OCI-LY7 (cell line): Measurements from ENCODE around the gene STK38L. TPM values are rescaled to one million over a fixed set of nuclear protein-coding genes. Genes with fewer than 3 reads are reported as not detected.

ENCODE experiments used
- BruUV-seq: library from RNA; stranded (reverse); fragments of 400-500 nt; replicated peaks from 2 replicates; lab custom pipeline; 2021; lab: Mats Ljungman, UMichigan
- CTCF ChIA-PET: fragments of 300-600 bp; sonication (Branson Sonifier 250); formaldehyde crosslinking; loops from one replicate; lab custom pipeline; 2022; ENCODE audit warnings: antibody characterized with exemption; ENCODE audit not compliant: unreplicated experiment; lab: Charles Lee
- POLR2A ChIA-PET: fragments of 300-600 bp; sonication (Branson Sonifier 250); formaldehyde crosslinking; loops from one replicate; lab custom pipeline; 2022; ENCODE audit warnings: antibody characterized with exemption; lab: Charles Lee
- DNase-seq: peaks from one replicate; pipeline ENCODE4 v3.0.0-alpha.2; 2015; ENCODE audit warnings: low spot score
- H2AFZ ChIP-seq: fragments of 200-600 bp; sonication (generic), shearing (Covaris generic); 2 replicates; pipeline ENCODE4 v1.6.1; 2014; ENCODE audit warnings: mild to moderate bottlenecking, antibody characterized with exemption, low read length, moderate library complexity
- H3K27ac ChIP-seq: fragments of 200-600 bp; sonication (generic); 2 replicates; pipeline ENCODE4 v1.5.1; 2014; ENCODE audit warnings: mixed run types, low read depth, mild to moderate bottlenecking, moderate library complexity, low read length, inconsistent platforms; ENCODE audit not compliant: poor library complexity, severe bottlenecking
- H3K36me3 ChIP-seq: fragments of 200-600 bp; sonication (generic); 2 replicates; pipeline ENCODE4 v1.6.1; 2014; ENCODE audit warnings: mild to moderate bottlenecking, antibody characterized with exemption, low read length, moderate library complexity, mixed read lengths; ENCODE audit not compliant: insufficient read depth
- H3K4me1 ChIP-seq: fragments of 200-600 bp; sonication (generic); 2 replicates; pipeline ENCODE4 v1.5.1; 2014; ENCODE audit warnings: mild to moderate bottlenecking, low read length; ENCODE audit not compliant: insufficient read depth, poor library complexity, severe bottlenecking
- H3K4me2 ChIP-seq: fragments of 200-600 bp; sonication (generic); 2 replicates; pipeline ENCODE4 v1.6.1; 2014; ENCODE audit warnings: mild to moderate bottlenecking, low read length
- H3K4me3 ChIP-seq: fragments of 200-600 bp; sonication (generic); 2 replicates; pipeline ENCODE4 v1.5.1; 2014; ENCODE audit warnings: mild to moderate bottlenecking, low read depth, low read length; ENCODE audit not compliant: poor library complexity, severe bottlenecking
- H3K79me2 ChIP-seq: fragments of 200-600 bp; sonication (generic); 2 replicates; pipeline ENCODE4 v1.6.1; 2016; ENCODE audit warnings: low read depth, mild to moderate bottlenecking, low read length, moderate library complexity, mixed read lengths; ENCODE audit not compliant: insufficient read depth
- H3K9me2 ChIP-seq: fragments of 200-600 bp; sonication (generic); 2 replicates; pipeline ENCODE4 v1.6.1; 2016; ENCODE audit warnings: mild to moderate bottlenecking, low read length, mixed read lengths; ENCODE audit not compliant: insufficient read depth
- H3K9me3 ChIP-seq: fragments of 200-600 bp; sonication (generic); 2 replicates; pipeline ENCODE4 v1.6.1; 2014; ENCODE audit warnings: mild to moderate bottlenecking, mixed run types, low read length, mixed read lengths
- H4K20me1 ChIP-seq: fragments of 200-600 bp; sonication (generic); 2 replicates; pipeline ENCODE4 v1.6.1; 2014; ENCODE audit warnings: mild to moderate bottlenecking, antibody characterized with exemption, low read length, moderate library complexity, mixed read lengths; ENCODE audit not compliant: insufficient read depth
- EZH2phosphoT487 ChIP-seq: fragments of 200-600 bp; sonication (generic); IDR thresholded peaks from 2 replicates; pipeline ENCODE4 v1.6.1; 2018; ENCODE audit warnings: low read depth, borderline replicate concordance, mild to moderate bottlenecking, mixed run types, antibody characterized with exemption, low read length, moderate library complexity, mixed read lengths
- intact Hi-C: fragments of 100-400 bp; cut with micrococcal nuclease; formaldehyde crosslinking; loops from one replicate; pipeline ENCODE4 v1.10.0; 2022; ENCODE audit not compliant: unreplicated experiment
- total RNA-seq, 2 experiments: library from RNA; depleted of rRNA in 1 of 2; stranded (reverse); fragments of >200 nt in 1 of 2; shearing (Covaris generic) in 1 of 2; gene quantifications; 2 replicates each; pipeline ENCODE4 v1.2.3, GENCODE V29; 2014 to 2022
- TF ChIP-seq, protein P1 (sequence below): fragments of 200-600 bp; sonication (generic); conservative IDR thresholded peaks from 2 replicates; pipeline ENCODE4 v1.5.1; 2014; ENCODE audit warnings: mild to moderate bottlenecking, antibody characterized with exemption, low read length, moderate library complexity, mixed read lengths

STK38L gene
- total RNA-seq, 2 experiments from 2014 or later: 15.2 to 29.9 TPM

DNA sequence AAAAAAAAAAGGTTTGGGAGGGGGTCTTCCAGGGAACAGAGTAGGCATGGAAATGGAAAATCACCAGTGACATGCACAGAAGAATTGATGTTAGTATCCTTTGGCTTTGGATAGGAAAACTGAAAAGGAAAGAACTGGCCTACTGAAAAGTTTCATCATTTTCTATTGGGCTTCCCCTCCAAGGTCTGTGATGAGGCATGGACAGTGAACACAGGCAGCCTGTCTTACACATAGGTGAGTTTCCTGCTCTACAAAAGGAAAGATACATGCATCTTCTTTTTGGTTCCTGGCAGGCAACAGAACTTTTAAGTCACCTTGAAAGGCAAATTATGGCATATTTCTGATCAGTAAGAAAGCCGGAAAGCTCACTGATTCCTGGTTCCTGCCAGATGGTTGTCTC is 94.4 kb downstream of the STK38L start:
- intact Hi-C loops: no loop called here

GRCh38 chr12:27340971-27341370 is 96.9 kb downstream of the STK38L start:
- no peaks in the 10 kb centered on the region for H3K4me1 ChIP-seq
- no peak for TF ChIP-seq EZH2phosphoT487
- TF ChIP-seq, protein P1, sequence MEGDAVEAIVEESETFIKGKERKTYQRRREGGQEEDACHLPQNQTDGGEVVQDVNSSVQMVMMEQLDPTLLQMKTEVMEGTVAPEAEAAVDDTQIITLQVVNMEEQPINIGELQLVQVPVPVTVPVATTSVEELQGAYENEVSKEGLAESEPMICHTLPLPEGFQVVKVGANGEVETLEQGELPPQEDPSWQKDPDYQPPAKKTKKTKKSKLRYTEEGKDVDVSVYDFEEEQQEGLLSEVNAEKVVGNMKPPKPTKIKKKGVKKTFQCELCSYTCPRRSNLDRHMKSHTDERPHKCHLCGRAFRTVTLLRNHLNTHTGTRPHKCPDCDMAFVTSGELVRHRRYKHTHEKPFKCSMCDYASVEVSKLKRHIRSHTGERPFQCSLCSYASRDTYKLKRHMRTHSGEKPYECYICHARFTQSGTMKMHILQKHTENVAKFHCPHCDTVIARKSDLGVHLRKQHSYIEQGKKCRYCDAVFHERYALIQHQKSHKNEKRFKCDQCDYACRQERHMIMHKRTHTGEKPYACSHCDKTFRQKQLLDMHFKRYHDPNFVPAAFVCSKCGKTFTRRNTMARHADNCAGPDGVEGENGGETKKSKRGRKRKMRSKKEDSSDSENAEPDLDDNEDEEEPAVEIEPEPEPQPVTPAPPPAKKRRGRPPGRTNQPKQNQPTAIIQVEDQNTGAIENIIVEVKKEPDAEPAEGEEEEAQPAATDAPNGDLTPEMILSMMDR: no peak
- intact Hi-C loops: no loop called here
- ChIA-PET CTCF (no interaction called here), POLR2A (interaction anchor here (0.7 kb wide), 1 partner anchor 25 kb away, joined by 3 read pairs; no protein-coding TSS in a partner anchor)
- no peaks in the 10 kb centered on the region for H3K9me2 ChIP-seq
- no peaks in the 10 kb centered on the region for H3K36me3 ChIP-seq
- no peak for DNase-seq
- H3K4me2 ChIP-seq: no peak overlapping the region
- no TSS peak for BruUV-seq
- no peak overlapping the region for H2AFZ ChIP-seq
- no peaks in the 10 kb centered on the region for H4K20me1 ChIP-seq
- H3K79me2 ChIP-seq: no peaks in the 10 kb centered on the region
- no peak overlapping the region for H3K4me3 ChIP-seq
- H3K9me3 ChIP-seq: no peaks in the 10 kb centered on the region
- H3K27ac ChIP-seq: no peak overlapping the region

More for the DNA sequence above, 94.4 kb downstream of the STK38L start:
- H3K27ac ChIP-seq: no peak overlapping the region
- no peak overlapping the region for H3K4me3 ChIP-seq
- H3K9me3 ChIP-seq: no peaks in the 10 kb centered on the region
- no peaks in the 10 kb centered on the region for H3K79me2 ChIP-seq
- H3K36me3 ChIP-seq: no peaks in the 10 kb centered on the region
- H3K9me2 ChIP-seq: no peaks in the 10 kb centered on the region
- no peak for TF ChIP-seq EZH2phosphoT487
- TF ChIP-seq, protein P1: no peak
- no TSS peak for BruUV-seq
- H2AFZ ChIP-seq: no peak overlapping the region
- ChIA-PET CTCF (no interaction called here), POLR2A (interaction anchor here (0.7 kb wide), 1 partner anchor 664 kb away, joined by 3 read pairs; no protein-coding TSS in a partner anchor)
- no peak for DNase-seq
- H3K4me1 ChIP-seq: no peaks in the 10 kb centered on the region
- no peaks in the 10 kb centered on the region for H4K20me1 ChIP-seq
- H3K4me2 ChIP-seq: no peak overlapping the region

- ChIA-PET CTCF (no interaction called here), POLR2A (interaction anchor here (0.6 kb wide), 3 partner anchors 12 to 1809 kb away, joined by 3 read pairs; no protein-coding TSS in a partner anchor)
- no peak overlapping the region for H3K4me2 ChIP-seq
- no peaks in the 10 kb centered on the region for H3K9me3 ChIP-seq
- intact Hi-C loops: no loop called here
- H3K36me3 ChIP-seq: no peaks in the 10 kb centered on the region
- no peak overlapping the region for H3K4me3 ChIP-seq
- no peak for DNase-seq
- no peaks in the 10 kb centered on the region for H3K79me2 ChIP-seq
- H3K9me2 ChIP-seq: no peaks in the 10 kb centered on the region
- no peak overlapping the region for H3K27ac ChIP-seq
- BruUV-seq: no TSS peak
- TF ChIP-seq, protein P1: no peak
- no peak for TF ChIP-seq EZH2phosphoT487
- H4K20me1 ChIP-seq: no peaks in the 10 kb centered on the region
- no peaks in the 10 kb centered on the region for H3K4me1 ChIP-seq
- H2AFZ ChIP-seq: no peak overlapping the region
Observed at GRCh38 chr12:27342536-27342935, 98.5 kb downstream of the STK38L start.
